PFSK-1 (cell line): Measurements from ENCODE around the gene LSM3.

ENCODE experiments used
- FOXP2 ChIP-seq: optimal IDR thresholded peaks from 2 replicates; pipeline ENCODE3; 2011; ENCODE audit warnings: borderline replicate concordance, control low read depth, inconsistent platforms; ENCODE audit not compliant: insufficient read depth; ENCODE audit errors: extremely low read length, extremely low read depth
- POLR2AphosphoS5 ChIP-seq: IDR thresholded peaks from 2 replicates; pipeline ENCODE4 v1.6.1; 2012; ENCODE audit warnings: low read depth, mild to moderate bottlenecking, control low read depth, low read length, moderate library complexity
- SIN3A ChIP-seq: IDR thresholded peaks from 2 replicates; pipeline ENCODE4 v1.6.1; 2012; ENCODE audit warnings: mild to moderate bottlenecking, low read length, moderate library complexity, borderline replicate concordance; ENCODE audit not compliant: insufficient read depth
- TAF1 ChIP-seq: IDR thresholded peaks from 2 replicates; pipeline ENCODE4 v1.6.1; 2012; ENCODE audit warnings: low read length, control low read depth, borderline replicate concordance; ENCODE audit not compliant: insufficient read depth
- TF ChIP-seq, protein P1 (sequence below), 2 experiments: IDR thresholded peaks; 2 replicates each; pipeline versions ENCODE4 v1.6.1 to v1.8.0; 2011 to 2012; ENCODE audit warnings: low read depth in 2 of 2, low read length in 2 of 2, control low read depth in 1 of 2, inconsistent platforms in 1 of 2, mild to moderate bottlenecking in 1 of 2, moderate library complexity in 1 of 2; ENCODE audit not compliant: insufficient read depth in 1 of 2

LSM3 gene

DNA sequence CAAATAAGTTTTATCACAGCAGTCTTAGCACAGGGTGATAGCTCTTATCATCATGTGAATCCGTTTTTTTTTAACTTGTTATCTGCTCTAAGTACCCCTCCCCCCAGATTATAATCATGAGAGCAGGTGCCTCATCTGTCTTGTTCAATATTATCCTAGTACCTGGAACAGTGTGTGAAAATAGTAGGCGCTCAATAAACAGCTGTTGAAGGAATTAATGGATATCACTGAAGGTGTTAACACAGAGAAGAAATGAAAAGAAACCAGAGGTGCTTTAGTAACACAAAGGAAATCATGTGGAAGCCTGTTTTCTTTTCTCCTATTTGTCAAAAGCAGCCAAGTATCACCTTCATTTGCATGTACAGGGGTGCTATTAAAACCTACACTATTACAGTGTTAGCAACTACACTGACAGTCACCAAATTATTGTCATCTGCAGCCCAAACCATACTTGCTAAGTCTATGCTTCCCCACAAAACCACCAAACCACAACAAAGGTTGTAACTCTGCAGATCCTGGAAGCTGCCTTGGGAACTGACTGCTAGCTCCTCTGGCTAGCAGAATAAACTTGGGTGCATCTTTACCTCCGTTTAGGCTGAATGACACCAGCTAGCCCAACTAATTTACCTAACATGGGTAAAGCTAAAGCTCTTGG lies 3.1 kb upstream of the LSM3 start:
- TF ChIP-seq, protein P1, sequence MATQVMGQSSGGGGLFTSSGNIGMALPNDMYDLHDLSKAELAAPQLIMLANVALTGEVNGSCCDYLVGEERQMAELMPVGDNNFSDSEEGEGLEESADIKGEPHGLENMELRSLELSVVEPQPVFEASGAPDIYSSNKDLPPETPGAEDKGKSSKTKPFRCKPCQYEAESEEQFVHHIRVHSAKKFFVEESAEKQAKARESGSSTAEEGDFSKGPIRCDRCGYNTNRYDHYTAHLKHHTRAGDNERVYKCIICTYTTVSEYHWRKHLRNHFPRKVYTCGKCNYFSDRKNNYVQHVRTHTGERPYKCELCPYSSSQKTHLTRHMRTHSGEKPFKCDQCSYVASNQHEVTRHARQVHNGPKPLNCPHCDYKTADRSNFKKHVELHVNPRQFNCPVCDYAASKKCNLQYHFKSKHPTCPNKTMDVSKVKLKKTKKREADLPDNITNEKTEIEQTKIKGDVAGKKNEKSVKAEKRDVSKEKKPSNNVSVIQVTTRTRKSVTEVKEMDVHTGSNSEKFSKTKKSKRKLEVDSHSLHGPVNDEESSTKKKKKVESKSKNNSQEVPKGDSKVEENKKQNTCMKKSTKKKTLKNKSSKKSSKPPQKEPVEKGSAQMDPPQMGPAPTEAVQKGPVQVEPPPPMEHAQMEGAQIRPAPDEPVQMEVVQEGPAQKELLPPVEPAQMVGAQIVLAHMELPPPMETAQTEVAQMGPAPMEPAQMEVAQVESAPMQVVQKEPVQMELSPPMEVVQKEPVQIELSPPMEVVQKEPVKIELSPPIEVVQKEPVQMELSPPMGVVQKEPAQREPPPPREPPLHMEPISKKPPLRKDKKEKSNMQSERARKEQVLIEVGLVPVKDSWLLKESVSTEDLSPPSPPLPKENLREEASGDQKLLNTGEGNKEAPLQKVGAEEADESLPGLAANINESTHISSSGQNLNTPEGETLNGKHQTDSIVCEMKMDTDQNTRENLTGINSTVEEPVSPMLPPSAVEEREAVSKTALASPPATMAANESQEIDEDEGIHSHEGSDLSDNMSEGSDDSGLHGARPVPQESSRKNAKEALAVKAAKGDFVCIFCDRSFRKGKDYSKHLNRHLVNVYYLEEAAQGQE (IDR thresholded peaks at IDR 0.05; ENCODE audit: insufficient read depth in 1 of 2, low read depth in 2 of 2, low read length in 2 of 2): no peak
- TF ChIP-seq POLR2AphosphoS5 (no peak), TAF1 (no peak), FOXP2 (no peak), SIN3A (no peak)

DNA sequence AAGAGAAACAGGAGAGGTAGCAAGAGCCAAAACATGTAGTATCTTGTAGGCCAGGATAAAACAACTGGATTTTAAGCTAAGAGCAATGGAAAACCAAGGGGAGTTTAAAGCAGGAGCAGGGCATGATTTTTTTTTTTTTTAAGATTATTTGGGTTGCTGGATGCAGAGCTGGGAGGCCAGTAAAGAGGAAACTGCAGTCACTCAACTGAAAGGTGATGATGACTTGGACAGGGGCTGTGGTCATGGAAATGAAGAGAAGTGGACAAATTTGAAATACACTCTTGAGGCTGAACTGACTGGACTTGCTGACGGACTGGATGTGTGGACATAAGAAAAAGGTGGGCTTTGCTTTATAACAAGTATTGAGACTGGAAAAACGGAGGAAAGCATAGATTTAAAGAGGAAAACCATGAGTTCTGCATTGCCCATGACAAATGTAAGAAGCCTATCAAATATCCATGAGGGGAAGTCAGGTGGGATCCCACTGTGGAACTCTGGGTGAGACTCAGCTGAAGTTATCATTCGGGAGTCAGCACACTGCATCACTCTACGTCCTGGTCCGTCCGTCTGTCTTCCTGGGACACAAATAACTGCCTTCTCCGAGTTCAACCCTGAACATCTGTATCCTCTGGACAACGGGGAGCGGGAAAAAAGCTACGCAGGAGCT lies 904 bp upstream of the LSM3 start:
- no peak for TF ChIP-seq SIN3A
- TF ChIP-seq, protein P1 (IDR thresholded peaks at IDR 0.05; ENCODE audit: insufficient read depth in 1 of 2, low read depth in 2 of 2, low read length in 2 of 2): no peak
- TF ChIP-seq FOXP2: no peak
- TF ChIP-seq TAF1: no peak
- TF ChIP-seq POLR2AphosphoS5: no peak

DNA sequence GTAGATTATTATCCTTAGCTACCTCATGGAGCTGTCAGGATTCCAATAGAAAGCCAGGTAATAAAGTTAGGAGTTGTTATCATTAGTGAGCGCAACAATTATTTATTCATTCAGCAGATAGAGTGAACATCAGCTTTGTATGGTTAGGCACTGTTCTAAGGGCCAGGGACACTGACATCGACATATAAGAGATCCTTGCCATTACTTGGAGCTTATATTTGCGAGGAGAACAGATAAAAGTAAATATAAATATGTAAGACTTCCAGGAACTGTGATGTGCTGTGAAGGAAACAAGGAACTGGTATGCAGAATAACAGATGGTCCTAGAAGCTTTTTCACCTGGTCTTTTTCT lies 473 bp downstream of the LSM3 start:
- TF ChIP-seq, protein P1 (IDR thresholded peaks at IDR 0.05; ENCODE audit: insufficient read depth in 1 of 2, low read depth in 2 of 2, low read length in 2 of 2): no peak
- TF ChIP-seq TAF1 (no peak), FOXP2 (no peak), SIN3A (no peak), POLR2AphosphoS5 (no peak)

DNA sequence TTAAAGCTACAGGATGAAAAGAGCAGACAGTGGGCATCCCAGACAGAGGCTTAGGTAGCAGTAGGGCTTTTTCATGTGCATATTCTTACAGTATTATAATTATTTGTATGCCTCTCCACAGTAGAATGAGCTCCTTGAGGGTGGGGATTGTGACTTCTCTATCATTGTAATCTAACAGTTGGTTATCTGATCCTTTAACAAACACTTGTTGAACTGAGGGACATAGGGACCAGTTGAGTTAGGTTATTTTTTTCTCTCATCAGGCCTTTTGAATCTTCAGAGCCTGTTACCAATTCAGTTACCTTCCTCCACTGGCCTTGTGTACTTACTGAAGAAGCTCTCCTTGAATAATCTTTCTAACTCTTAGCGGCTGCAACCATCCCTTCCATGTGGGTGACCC lies 1.2 kb downstream of the LSM3 start:
- TF ChIP-seq SIN3A: no peak
- TF ChIP-seq POLR2AphosphoS5: no peak
- no peak for TF ChIP-seq FOXP2
- TF ChIP-seq, protein P1 (IDR thresholded peaks at IDR 0.05; ENCODE audit: insufficient read depth in 1 of 2, low read depth in 2 of 2, low read length in 2 of 2): no peak
- TF ChIP-seq TAF1: no peak
